Measurements from ENCODE around the gene DEFB124.
"Not testable (repeated sequence)": the region's sequence is repeated elsewhere in the genome, so short reads cannot be mapped to it uniquely, and the experiment has no call there.

Gene DEFB124

DNA sequence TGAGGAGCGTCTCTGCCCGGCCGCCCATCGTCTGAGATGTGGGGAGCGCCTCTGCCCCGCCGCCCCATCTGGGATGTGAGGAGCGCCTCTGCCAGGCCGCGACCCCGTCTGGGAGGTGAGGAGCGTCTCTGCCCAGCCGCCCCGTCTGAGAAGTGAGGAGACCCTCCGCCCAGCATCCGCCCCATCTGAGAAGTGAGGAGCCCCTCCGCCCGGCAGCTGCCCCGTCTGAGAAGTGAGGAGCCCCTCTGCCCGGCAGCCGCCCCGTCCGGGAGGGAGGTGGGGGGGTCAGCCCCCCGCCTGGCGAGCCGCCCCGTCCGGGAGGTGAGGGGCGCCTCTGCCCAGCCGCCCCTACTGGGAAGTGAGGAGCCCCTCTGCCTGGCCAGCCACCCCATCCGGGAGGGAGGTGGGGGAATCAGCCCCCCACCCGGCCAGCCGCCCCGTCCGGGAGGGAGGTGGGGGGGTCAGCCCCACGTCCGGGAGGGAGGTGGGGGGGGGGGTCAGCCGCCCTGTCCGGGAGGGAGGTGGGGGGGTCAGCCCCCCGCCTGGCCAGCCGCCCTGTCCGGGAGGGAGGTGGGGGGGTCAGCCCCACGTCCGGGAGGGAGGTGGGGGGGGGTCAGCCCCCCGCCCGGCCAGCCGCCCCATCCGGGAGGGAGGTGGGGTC is 47.9 kb downstream of the DEFB124 start:
- not testable (repeated sequence) for H3K27me3 ChIP-seq (ENCODE audit: control insufficient read depth in 2 of 2, insufficient read depth in 2 of 2, low read length in 2 of 2); H3K36me3 ChIP-seq (ENCODE audit: control insufficient read depth in 2 of 2, insufficient read depth in 2 of 2, low read length in 2 of 2); H3K4me3 ChIP-seq (ENCODE audit: low read length in 2 of 2); H3K4me1 ChIP-seq (ENCODE audit: control insufficient read depth in 2 of 2, insufficient read depth in 2 of 2, low read length in 2 of 2); H3K9me3 ChIP-seq (ENCODE audit: control insufficient read depth in 2 of 2, low read length in 2 of 2); H3K27ac ChIP-seq (ENCODE audit: low read depth in 2 of 2, low read length in 2 of 2); H3K9ac ChIP-seq (ENCODE audit: low read depth in 1 of 2, low read length in 2 of 2)

GRCh38 chr20:31425797-31426196 is 49.1 kb downstream of the DEFB124 start:
- no peaks in the 10 kb centered on the region for H3K36me3 ChIP-seq (ENCODE audit: control insufficient read depth in 2 of 2, insufficient read depth in 2 of 2, low read length in 2 of 2)
- no peaks in the 10 kb centered on the region for H3K9me3 ChIP-seq (ENCODE audit: control insufficient read depth in 2 of 2, low read length in 2 of 2)
- no peaks in the 10 kb centered on the region for H3K4me1 ChIP-seq (ENCODE audit: control insufficient read depth in 2 of 2, insufficient read depth in 2 of 2, low read length in 2 of 2)
- H3K4me3 ChIP-seq (ENCODE audit: low read length in 2 of 2): no peak overlapping the region
- H3K27ac ChIP-seq (ENCODE audit: low read depth in 2 of 2, low read length in 2 of 2): no peak overlapping the region
- H3K9ac ChIP-seq (ENCODE audit: low read depth in 1 of 2, low read length in 2 of 2): no peak overlapping the region
- no peaks in the 10 kb centered on the region for H3K27me3 ChIP-seq (ENCODE audit: control insufficient read depth in 2 of 2, insufficient read depth in 2 of 2, low read length in 2 of 2)

DNA sequence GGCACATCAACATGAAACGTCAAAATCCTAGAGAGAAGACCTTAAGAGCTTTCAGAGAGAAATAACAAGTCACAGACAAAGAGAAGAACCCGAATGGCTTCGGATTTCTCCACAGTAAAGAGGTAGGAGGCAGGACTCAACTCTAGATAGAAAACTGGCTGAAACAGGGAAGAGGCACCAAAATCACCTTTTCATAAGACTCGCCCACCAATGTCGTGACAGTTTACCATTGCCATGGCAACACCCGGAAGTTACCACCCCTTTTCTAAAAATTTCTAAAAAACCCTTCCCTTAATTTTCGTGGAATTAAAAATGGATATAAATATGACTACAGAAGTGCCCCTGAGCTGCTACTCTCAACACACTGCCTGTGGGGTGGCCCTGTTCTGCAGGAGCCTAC is 56.6 kb downstream of the DEFB124 start:
- Histone ChIP-seq H3K27ac (ENCODE audit: low read depth in 2 of 2, low read length in 2 of 2) (no peak overlapping the region), H3K36me3 (ENCODE audit: control insufficient read depth in 2 of 2, insufficient read depth in 2 of 2, low read length in 2 of 2) (no peaks in the 10 kb centered on the region), H3K9ac (ENCODE audit: low read depth in 1 of 2, low read length in 2 of 2) (no peak overlapping the region), H3K4me3 (ENCODE audit: low read length in 2 of 2) (no peak overlapping the region), H3K9me3 (ENCODE audit: control insufficient read depth in 2 of 2, low read length in 2 of 2) (no peaks in the 10 kb centered on the region), H3K4me1 (ENCODE audit: control insufficient read depth in 2 of 2, insufficient read depth in 2 of 2, low read length in 2 of 2) (no peaks in the 10 kb centered on the region), H3K27me3 (ENCODE audit: control insufficient read depth in 2 of 2, insufficient read depth in 2 of 2, low read length in 2 of 2) (no peaks in the 10 kb centered on the region)

DNA sequence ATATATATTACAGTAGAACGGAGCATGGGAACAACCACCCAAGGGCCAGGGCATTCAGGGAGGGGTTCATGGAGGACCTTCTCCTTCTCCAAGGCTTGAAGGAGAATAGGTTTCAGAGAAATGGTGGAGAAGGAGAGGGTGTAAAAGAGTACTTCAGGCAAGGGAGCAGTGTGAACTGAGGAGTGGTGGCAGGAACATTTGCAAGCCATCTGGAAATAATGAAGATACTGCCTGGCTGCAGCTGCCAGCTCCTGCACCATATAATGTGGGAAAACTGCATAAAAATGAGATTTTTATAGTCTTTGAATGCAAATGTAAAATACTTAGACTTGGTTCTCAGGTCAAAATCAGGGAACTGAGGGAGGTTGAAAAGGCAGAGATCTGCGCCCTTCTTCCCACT is 59.3 kb downstream of the DEFB124 start:
- no peaks in the 10 kb centered on the region for H3K9me3 ChIP-seq (ENCODE audit: control insufficient read depth in 2 of 2, low read length in 2 of 2)
- no peak overlapping the region for H3K27ac ChIP-seq (ENCODE audit: low read depth in 2 of 2, low read length in 2 of 2)
- H3K27me3 ChIP-seq (ENCODE audit: control insufficient read depth in 2 of 2, insufficient read depth in 2 of 2, low read length in 2 of 2): no peaks in the 10 kb centered on the region
- H3K36me3 ChIP-seq (ENCODE audit: control insufficient read depth in 2 of 2, insufficient read depth in 2 of 2, low read length in 2 of 2): no peaks in the 10 kb centered on the region
- no peak overlapping the region for H3K9ac ChIP-seq (ENCODE audit: low read depth in 1 of 2, low read length in 2 of 2)
- no peaks in the 10 kb centered on the region for H3K4me1 ChIP-seq (ENCODE audit: control insufficient read depth in 2 of 2, insufficient read depth in 2 of 2, low read length in 2 of 2)
- H3K4me3 ChIP-seq (ENCODE audit: low read length in 2 of 2): no peak overlapping the region

All from mucosa of rectum (tissue), 2 donors.